Thoracic aorta (tissue), 2 donors: ENCODE results near the gene CEBPA. TPM values are rescaled to one million over a fixed set of nuclear protein-coding genes. Genes with fewer than 3 reads are reported as not detected.

Experiments
- ATAC-seq: fragments of 150-250 bp; one replicate; pipeline ENCODE4 v1.8.0; 2017; ENCODE audit warnings: low read depth; ENCODE audit not compliant: insufficient number of reproducible peaks, low FRiP score
- DNase-seq: peaks from one replicate; pipeline ENCODE4 v3.0.0-alpha.2; 2020; ENCODE audit warnings: low spot score
- H3K27ac ChIP-seq, 2 donors: fragments of 200-600 bp; sonication (generic); 1 replicate in 1 of 2; 2 replicates in 1 of 2; pipeline ENCODE4 v1.5.1; 2016; ENCODE audit warnings: mild to moderate bottlenecking in 2 of 2, moderate library complexity in 2 of 2
- H3K27me3 ChIP-seq: fragments of 200-600 bp; sonication (generic); replicated peaks from 2 replicates; pipeline ENCODE4 v1.6.0; 2016; ENCODE audit warnings: mild to moderate bottlenecking; ENCODE audit not compliant: insufficient read depth
- H3K36me3 ChIP-seq: fragments of 200-600 bp; sonication (generic); one replicate; pipeline ENCODE4 v1.5.1; 2016
- H3K4me1 ChIP-seq, 2 donors: fragments of 200-600 bp; sonication (generic); 1 replicate in 1 of 2; 2 replicates in 1 of 2; pipeline versions ENCODE4 v1.5.1 to v1.6.0; 2016; ENCODE audit warnings: low read depth in 2 of 2, mild to moderate bottlenecking in 1 of 2; ENCODE audit not compliant: control insufficient read depth in 1 of 2
- H3K4me3 ChIP-seq: fragments of 200-600 bp; sonication (generic); 2 replicates; pipeline ENCODE4 v1.5.1; 2016; ENCODE audit warnings: mild to moderate bottlenecking
- H3K9me3 ChIP-seq: fragments of 200-600 bp; sonication (generic); 2 replicates; pipeline ENCODE4 v1.5.1; 2016
- total RNA-seq, 2 donors: library from RNA; depleted of rRNA; stranded (reverse); fragments of >200 nt; gene quantifications; one replicate each; pipeline versions ENCODE4 v1.1.0 to v1.2.3, GENCODE V29; 2016
- TF ChIP-seq, protein P1 (sequence below): fragments of 200-600 bp; sonication (generic); IDR thresholded peaks from one replicate; pipeline ENCODE4 v1.5.1; 2019; ENCODE audit warnings: antibody characterized with exemption

Gene CEBPA
- total RNA-seq, 2 donors from 2014 or later, result 4.7 to 4.9 TPM

DNA sequence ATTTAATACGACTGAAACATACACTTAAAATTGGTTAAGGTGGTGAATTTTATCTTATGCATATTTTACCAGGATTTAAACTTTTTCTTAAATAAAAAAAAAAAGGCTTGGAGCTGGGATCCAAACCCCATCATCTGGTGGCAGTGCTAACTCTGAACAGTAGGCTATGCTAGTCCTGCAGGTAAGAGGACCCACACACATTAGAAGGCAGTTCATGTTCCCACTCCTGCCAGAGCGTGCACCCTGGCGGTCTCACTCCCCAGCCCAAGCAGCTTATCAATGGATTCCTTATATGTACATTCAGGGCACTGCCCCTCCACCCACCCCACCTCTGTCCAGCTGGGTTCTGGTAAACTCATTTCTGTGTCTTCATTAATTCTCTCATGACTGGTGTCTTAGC is 31.3 kb upstream of the CEBPA start:
- no peak for ATAC-seq
- Histone ChIP-seq H3K36me3 (no peaks in the 10 kb centered on the region), H3K4me3 (no peak overlapping the region), H3K4me1 (no peaks in the 10 kb centered on the region), H3K9me3 (no peaks in the 10 kb centered on the region), H3K27me3 (no peaks in the 10 kb centered on the region), H3K27ac (no peak overlapping the region)
- no peak for DNase-seq
- TF ChIP-seq, protein P1, sequence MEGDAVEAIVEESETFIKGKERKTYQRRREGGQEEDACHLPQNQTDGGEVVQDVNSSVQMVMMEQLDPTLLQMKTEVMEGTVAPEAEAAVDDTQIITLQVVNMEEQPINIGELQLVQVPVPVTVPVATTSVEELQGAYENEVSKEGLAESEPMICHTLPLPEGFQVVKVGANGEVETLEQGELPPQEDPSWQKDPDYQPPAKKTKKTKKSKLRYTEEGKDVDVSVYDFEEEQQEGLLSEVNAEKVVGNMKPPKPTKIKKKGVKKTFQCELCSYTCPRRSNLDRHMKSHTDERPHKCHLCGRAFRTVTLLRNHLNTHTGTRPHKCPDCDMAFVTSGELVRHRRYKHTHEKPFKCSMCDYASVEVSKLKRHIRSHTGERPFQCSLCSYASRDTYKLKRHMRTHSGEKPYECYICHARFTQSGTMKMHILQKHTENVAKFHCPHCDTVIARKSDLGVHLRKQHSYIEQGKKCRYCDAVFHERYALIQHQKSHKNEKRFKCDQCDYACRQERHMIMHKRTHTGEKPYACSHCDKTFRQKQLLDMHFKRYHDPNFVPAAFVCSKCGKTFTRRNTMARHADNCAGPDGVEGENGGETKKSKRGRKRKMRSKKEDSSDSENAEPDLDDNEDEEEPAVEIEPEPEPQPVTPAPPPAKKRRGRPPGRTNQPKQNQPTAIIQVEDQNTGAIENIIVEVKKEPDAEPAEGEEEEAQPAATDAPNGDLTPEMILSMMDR, result no peak

DNA sequence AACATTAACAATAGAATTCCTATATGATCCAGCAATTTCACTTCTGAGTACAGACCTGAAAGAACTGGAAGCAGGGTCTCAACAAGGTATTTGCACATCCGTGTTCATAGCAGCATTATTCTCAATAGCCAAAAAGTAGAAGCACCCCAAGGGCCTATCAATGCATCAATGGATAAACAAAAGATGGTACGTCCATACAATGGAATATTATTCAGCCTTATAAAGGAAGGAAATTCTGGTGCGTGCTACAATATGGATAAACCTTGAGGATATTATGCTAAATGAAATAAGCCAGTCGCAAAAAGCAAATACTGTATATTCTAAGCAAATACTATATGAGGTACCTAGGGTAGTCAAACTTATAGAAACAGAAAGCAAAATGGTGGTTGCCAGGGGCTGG is 30.8 kb upstream of the CEBPA start:
- H3K36me3 ChIP-seq, result no peaks in the 10 kb centered on the region
- TF ChIP-seq, protein P1, result no peak
- no peak overlapping the region for H3K4me3 ChIP-seq
- no peak overlapping the region for H3K27ac ChIP-seq
- H3K27me3 ChIP-seq, result no peaks in the 10 kb centered on the region
- ATAC-seq (no peak), DNase-seq (no peak)
- no peaks in the 10 kb centered on the region for H3K4me1 ChIP-seq
- H3K9me3 ChIP-seq, result no peaks in the 10 kb centered on the region

DNA sequence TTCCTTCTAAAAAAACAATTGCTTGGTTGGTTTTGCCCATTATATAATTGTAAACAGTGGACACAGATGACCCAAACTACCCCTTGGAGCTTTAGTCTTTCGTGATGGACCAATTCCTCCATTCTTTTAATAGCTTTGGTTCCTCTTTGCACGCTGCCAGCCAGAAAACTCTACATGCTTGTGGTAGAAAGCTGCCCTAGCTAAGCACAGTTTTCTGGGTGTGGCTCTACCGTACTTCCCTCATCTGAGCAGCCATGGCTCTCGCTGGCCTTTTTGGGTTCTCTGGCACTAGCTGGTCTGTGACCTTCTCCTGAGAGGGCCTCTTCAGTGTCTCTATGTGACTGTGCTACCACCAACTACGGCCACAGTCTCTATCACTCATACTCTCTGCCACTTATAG is 29.9 kb upstream of the CEBPA start:
- H3K36me3 ChIP-seq, result no peaks in the 10 kb centered on the region
- ATAC-seq, result no peak

DNA sequence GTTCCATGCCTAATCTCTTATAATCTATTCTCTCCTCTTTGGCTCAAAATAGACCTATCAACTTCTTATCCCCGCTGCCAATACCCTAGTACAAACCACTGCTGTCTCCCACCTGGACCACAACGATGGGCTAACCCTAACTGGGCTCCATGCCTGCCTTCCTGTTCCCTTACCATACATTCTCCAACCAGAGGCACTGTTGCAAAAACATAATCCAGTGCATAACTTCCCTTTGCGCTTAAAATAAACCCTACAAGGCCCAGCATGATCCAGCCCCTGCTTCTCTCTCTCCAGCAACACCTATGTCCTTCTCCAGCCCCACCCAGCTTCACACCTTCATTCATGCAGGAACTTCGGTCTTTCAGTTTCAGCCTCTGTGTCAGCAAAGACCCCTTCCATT is 27.4 kb upstream of the CEBPA start:
- ATAC-seq, result no peak
- Histone ChIP-seq H3K4me3 (no peak overlapping the region), H3K36me3 (no peaks in the 10 kb centered on the region), H3K27me3 (no peaks in the 10 kb centered on the region), H3K4me1 (no peaks in the 10 kb centered on the region), H3K27ac (no peak overlapping the region), H3K9me3 (peaks cover 6% of the 10 kb centered on the region)
- TF ChIP-seq, protein P1, result no peak
- no peak for DNase-seq

More for the DNA sequence above, 29.9 kb upstream of the CEBPA start:
- Histone ChIP-seq H3K4me3 (no peak overlapping the region), H3K27ac (no peak overlapping the region), H3K9me3 (no peaks in the 10 kb centered on the region), H3K27me3 (no peaks in the 10 kb centered on the region), H3K4me1 (no peaks in the 10 kb centered on the region)
- DNase-seq, result no peak
- TF ChIP-seq, protein P1, result no peak

DNA sequence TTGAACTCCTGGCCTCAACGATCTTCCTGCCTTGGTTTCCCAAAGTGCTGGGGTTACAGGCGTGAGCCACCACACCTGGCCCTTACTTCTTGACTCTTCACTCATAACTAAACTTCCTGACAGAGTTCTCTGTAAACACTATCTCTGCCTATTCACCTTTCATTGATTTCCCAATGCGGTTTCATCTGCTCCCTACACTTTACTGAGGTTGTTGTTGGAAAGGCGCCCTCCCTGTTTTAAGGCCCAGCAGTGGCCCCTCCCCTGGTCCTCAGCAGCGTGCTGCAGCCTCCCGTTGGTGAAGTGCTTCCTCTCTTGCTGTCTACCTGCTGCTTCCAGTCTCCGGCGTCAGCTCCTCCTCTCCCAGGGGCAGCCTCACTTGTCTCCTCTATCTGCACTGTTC is 26.7 kb upstream of the CEBPA start:
- Histone ChIP-seq H3K27me3 (no peaks in the 10 kb centered on the region), H3K27ac (no peak overlapping the region), H3K9me3 (peaks cover 6% of the 10 kb centered on the region), H3K36me3 (no peaks in the 10 kb centered on the region), H3K4me1 (no peaks in the 10 kb centered on the region), H3K4me3 (no peak overlapping the region)
- TF ChIP-seq, protein P1, result no peak
- DNase-seq (no peak), ATAC-seq (no peak)
